Upper lobe of left lung (tissue), 6 donors: Measurements from ENCODE around the gene SENP2. TPM values are rescaled to one million over a fixed set of nuclear protein-coding genes. Genes with fewer than 3 reads are reported as not detected.
A peak's percentile ranks its signal among the peaks of the same experiment; 100 is the strongest.

Experiments used
- ATAC-seq, 2 donors: fragments of 200-7000 bp; cut with Tn5 transposase; one replicate each; pipeline ENCODE4 v1.9.1; 2022; ENCODE audit warnings: mild to moderate bottlenecking in 2 of 2, moderate library complexity in 2 of 2; ENCODE audit not compliant: low FRiP score in 2 of 2
- DNase-seq, 2 donors: peaks; one replicate each; pipeline ENCODE4 v3.0.0-alpha.2; 2019 to 2020
- H3K27ac ChIP-seq, 4 donors: fragments of 200-600 bp; sonication (generic); one replicate each; pipeline ENCODE4 v1.5.1; 2016 to 2019
- H3K27me3 ChIP-seq, 4 donors: fragments of 200-600 bp; sonication (generic); one replicate each; pipeline ENCODE4 v1.5.1; 2017 to 2019
- H3K36me3 ChIP-seq, 4 donors: fragments of 200-600 bp; sonication (generic); one replicate each; pipeline ENCODE4 v1.5.1; 2016 to 2019
- H3K4me1 ChIP-seq, 4 donors: fragments of 200-600 bp; sonication (generic); one replicate each; pipeline ENCODE4 v1.5.1; 2018 to 2019
- H3K4me3 ChIP-seq, 4 donors: fragments of 200-600 bp; sonication (generic); one replicate each; pipeline ENCODE4 v1.5.1; 2017 to 2019; ENCODE audit warnings: mild to moderate bottlenecking in 2 of 4, moderate library complexity in 1 of 4
- H3K9me3 ChIP-seq, 4 donors: fragments of 200-600 bp; sonication (generic); one replicate each; pipeline ENCODE4 v1.5.1; 2018 to 2019
- CTCF ChIP-seq, 6 experiments: fragments of 450-650 bp in 4 of 6; fragments of 200-600 bp in 2 of 6; sonication (generic) in 2 of 6; IDR thresholded peaks; one replicate each; pipeline ENCODE4 v1.5.1; 2016 to 2019; ENCODE audit warnings: antibody characterized with exemption in 6 of 6
- EP300 ChIP-seq, 4 donors: sonication (generic); formaldehyde crosslinking; IDR thresholded peaks; one replicate each; pipeline ENCODE4 v1.5.1; 2017; ENCODE audit warnings: antibody characterized with exemption in 4 of 4, control low read depth in 2 of 4
- POLR2A ChIP-seq, 4 donors: fragments of 450-650 bp; IDR thresholded peaks; one replicate each; pipeline ENCODE4 v1.5.1; 2016 to 2017; ENCODE audit warnings: antibody characterized with exemption in 4 of 4, mild to moderate bottlenecking in 2 of 4
- POLR2AphosphoS5 ChIP-seq, 2 donors: sonication (generic); formaldehyde crosslinking; IDR thresholded peaks; one replicate each; pipeline ENCODE4 v1.5.1; 2017; ENCODE audit warnings: antibody characterized with exemption in 2 of 2
- WGBS, 2 donors: methylation state at CpG; one replicate each; pipeline ENCODE4 v1.1.5; 2017 to 2018; 5-methylcytosine and 5-hydroxymethylcytosine counted together
- total RNA-seq, 6 donors: library from RNA; depleted of rRNA in 4 of 6; stranded (reverse); fragments of >200 nt in 4 of 6; gene quantifications; one replicate each; pipeline versions ENCODE4 v1.1.0 to v1.2.1, GENCODE V29; 2016 to 2021
- donor health status: DM: no; HTN: no; CAD: no; lungs with moderate emphysema.
- donor health status: DM: no; HTN: yes; CAD: no; lungs with severe emphysema.

Gene SENP2
- 10 to 100 TPM; 18.9 to 42.2 (median 31.6) TPM for total RNA-seq

- peak; percentile 86 to 91 for TF ChIP-seq POLR2AphosphoS5 (IDR thresholded peaks at IDR 0.05)
- peak in 2 of 6 experiments; percentile 4 to 6 for TF ChIP-seq CTCF (IDR thresholded peaks at IDR 0.05)
- peak in 1 of 4 donors; percentile 13 for TF ChIP-seq EP300 (IDR thresholded peaks at IDR 0.05)
- TF ChIP-seq POLR2A (IDR thresholded peaks at IDR 0.05) = peak in 3 of 4 donors; percentile 69 to 94 (median 89)
- H3K27me3 ChIP-seq = no peaks in the 10 kb centered on the region
- H3K36me3 ChIP-seq = peaks cover 0 to 8% (median 3%) of the 10 kb centered on the region in 4 donors
- DNase-seq = peak; percentile 99
- peaks cover 16 to 38% (median 25%) of the 10 kb centered on the region in 4 donors for H3K4me1 ChIP-seq
- H3K27ac ChIP-seq = peak within 1 kb of the TSS; percentile 96 to 97 (median 96)
- ATAC-seq = peak; percentile 98
- peak within 1 kb of the TSS; percentile 59 to 99 (median 80) for H3K4me3 ChIP-seq
- 0 to 2% methylated on average over 18 to 62 of the region's 64 CpGs for WGBS, 2 donors
- no peaks in the 10 kb centered on the region for H3K9me3 ChIP-seq
Measured at GRCh38 chr3:185585859-185586685, at the start of gene SENP2. Gene SENP2 (plus strand): TSS chr3:185586295. CDS start chr3:185586414, 119 bp downstream.

DNA sequence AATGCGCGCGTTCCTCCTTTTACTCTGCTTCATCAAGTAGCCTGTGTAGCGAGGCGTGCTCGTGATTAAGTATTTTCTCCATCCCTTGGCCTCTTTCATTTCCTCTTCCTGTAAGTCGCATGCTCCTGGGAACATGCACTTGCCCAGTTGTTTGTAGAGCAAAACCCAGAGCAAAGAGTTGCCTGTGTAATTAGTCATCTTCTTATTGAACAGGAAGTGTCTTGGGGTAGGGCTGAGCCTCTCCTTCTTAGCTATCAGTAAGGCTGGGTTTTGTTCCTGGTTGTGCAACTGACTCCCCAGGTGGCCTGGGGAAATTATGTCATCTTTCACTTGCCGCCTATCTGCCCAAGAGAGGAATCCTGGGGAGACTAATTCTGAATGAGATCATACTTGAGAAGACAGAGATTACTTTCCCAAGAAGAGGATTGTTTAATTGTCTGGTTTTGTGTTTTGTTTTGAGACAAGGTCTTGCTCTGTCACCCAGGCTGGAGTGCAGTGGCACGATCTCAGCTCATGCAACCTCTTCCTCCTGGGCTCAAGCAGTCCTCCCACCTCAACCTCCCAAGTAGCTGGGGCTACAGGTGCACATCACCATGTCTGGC, 48.6 kb upstream of the SENP2 start:
- H3K4me1 ChIP-seq = peaks cover 5 to 11% (median 5%) of the 10 kb centered on the region in 4 donors
- ATAC-seq (peak; percentile 95), DNase-seq (peak in 1 of 2 donors; percentile 87)
- H3K27me3 ChIP-seq = no peaks in the 10 kb centered on the region
- H3K4me3 ChIP-seq = no peak overlapping the region
- no peaks in the 10 kb centered on the region for H3K9me3 ChIP-seq
- H3K36me3 ChIP-seq = no peaks in the 10 kb centered on the region
- WGBS, 2 donors = 14 to 32% methylated on average over 9 of the region's 9 CpGs
- peak in 2 of 4 donors; percentile 40 to 87 for TF ChIP-seq EP300 (IDR thresholded peaks at IDR 0.05)
- TF ChIP-seq POLR2A (IDR thresholded peaks at IDR 0.05) = peak in 2 of 4 donors; percentile 13 to 39
- TF ChIP-seq POLR2AphosphoS5 (IDR thresholded peaks at IDR 0.05) = peak; percentile 60 to 62
- peak in 1 of 6 experiments; percentile 8 for TF ChIP-seq CTCF (IDR thresholded peaks at IDR 0.05)
- peak overlapping the region; percentile 65 to 76 (median 71) for H3K27ac ChIP-seq

DNA sequence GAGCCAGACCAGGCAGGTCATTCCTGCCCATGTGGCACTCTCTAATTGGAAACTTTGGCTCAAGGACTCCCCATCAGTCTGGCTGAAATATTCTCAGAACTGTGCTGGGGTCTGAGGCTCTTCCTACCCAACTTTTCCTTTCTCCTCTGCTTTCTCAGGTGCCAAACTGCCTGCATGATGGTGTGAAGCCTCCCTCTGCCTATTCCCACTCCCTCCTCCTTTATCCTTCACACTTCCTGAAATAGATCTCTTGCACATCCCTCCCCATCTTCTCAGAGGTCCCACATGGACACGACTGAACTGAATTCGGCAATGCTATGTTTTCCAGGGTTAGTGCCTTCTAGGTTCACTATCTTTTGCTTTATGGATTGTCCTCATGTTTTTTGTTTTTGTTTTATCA, 46.2 kb upstream of the SENP2 start:
- H3K4me1 ChIP-seq = peaks cover 5 to 11% (median 8%) of the 10 kb centered on the region in 4 donors
- no peak overlapping the region for H3K27ac ChIP-seq
- no peak for DNase-seq
- H3K27me3 ChIP-seq = no peaks in the 10 kb centered on the region
- no peak overlapping the region for H3K4me3 ChIP-seq
- no peak for TF ChIP-seq EP300 (IDR thresholded peaks at IDR 0.05)
- no peak for TF ChIP-seq POLR2AphosphoS5 (IDR thresholded peaks at IDR 0.05)
- TF ChIP-seq CTCF (IDR thresholded peaks at IDR 0.05) = no peak
- TF ChIP-seq POLR2A (IDR thresholded peaks at IDR 0.05) = no peak
- no peaks in the 10 kb centered on the region for H3K9me3 ChIP-seq
- WGBS, 2 donors = 80 to 85% methylated on average over 2 of the region's 2 CpGs
- no peaks in the 10 kb centered on the region for H3K36me3 ChIP-seq
- ATAC-seq = no peak

DNA sequence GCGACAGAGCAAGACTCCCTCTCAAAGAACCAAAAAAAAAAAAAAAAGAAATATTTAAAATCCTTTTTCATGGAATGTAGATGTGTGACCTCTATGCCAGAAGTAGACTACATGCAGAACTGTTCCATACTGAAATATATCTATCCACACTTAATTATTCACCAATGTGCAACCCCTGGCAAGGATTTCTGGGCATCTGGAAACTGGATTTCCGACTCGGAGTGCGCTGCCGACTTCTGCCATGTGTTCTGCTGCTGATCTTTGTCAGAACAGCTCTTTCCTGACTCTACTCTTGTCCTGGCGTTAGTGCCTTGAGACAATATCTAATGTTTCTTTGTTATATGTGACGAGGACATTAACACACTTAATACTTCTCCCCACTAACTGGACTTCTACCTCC, 45.4 kb upstream of the SENP2 start:
- H3K4me1 ChIP-seq = peaks cover 5 to 11% (median 8%) of the 10 kb centered on the region in 4 donors
- H3K27me3 ChIP-seq = no peaks in the 10 kb centered on the region
- 81 to 83% methylated on average over 7 of the region's 7 CpGs for WGBS, 2 donors
- DNase-seq (no peak), ATAC-seq (no peak)
- no peaks in the 10 kb centered on the region for H3K36me3 ChIP-seq
- H3K9me3 ChIP-seq = no peaks in the 10 kb centered on the region
- TF ChIP-seq POLR2A (IDR thresholded peaks at IDR 0.05) (no peak), POLR2AphosphoS5 (IDR thresholded peaks at IDR 0.05) (no peak), CTCF (IDR thresholded peaks at IDR 0.05) (no peak), EP300 (IDR thresholded peaks at IDR 0.05) (no peak)
- no peak overlapping the region for H3K4me3 ChIP-seq
- H3K27ac ChIP-seq = no peak overlapping the region
